Skeletal muscle satellite cell (primary cell): ENCODE results near the gene TMEM260.
"Not testable (repeated sequence)": the region's sequence is repeated elsewhere in the genome, so short reads cannot be mapped to it uniquely, and the experiment has no call there.

Experiments used
- H3K27me3 ChIP-seq: 2 replicates; pipeline ENCODE4 v1.7.0; 2013; ENCODE audit warnings: low read length; ENCODE audit not compliant: control insufficient read depth, insufficient read depth
- H3K36me3 ChIP-seq: 2 replicates; pipeline ENCODE4 v1.7.0; 2013; ENCODE audit warnings: mild to moderate bottlenecking, control low read depth, low read length; ENCODE audit not compliant: insufficient read depth
- H3K4me1 ChIP-seq: 2 replicates; pipeline ENCODE4 v1.7.0; 2013; ENCODE audit warnings: low read length; ENCODE audit not compliant: control insufficient read depth, insufficient read depth
- H3K4me2 ChIP-seq: 2 replicates; pipeline ENCODE4 v1.7.0; 2013; ENCODE audit warnings: mild to moderate bottlenecking, low read length
- H3K4me3 ChIP-seq: 2 replicates; pipeline ENCODE4 v1.7.0; 2013; ENCODE audit warnings: low read length
- H3K9ac ChIP-seq: 2 replicates; pipeline ENCODE4 v1.7.0; 2013; ENCODE audit warnings: mild to moderate bottlenecking, low read depth, low read length, moderate library complexity
- H3K9me3 ChIP-seq: replicated peaks from 2 replicates; pipeline ENCODE4 v1.7.0; 2013; ENCODE audit warnings: mild to moderate bottlenecking, control low read depth, low read length

Gene TMEM260

GRCh38 chr14:56686416-56686815, 106.8 kb downstream of the TMEM260 start:
- Histone ChIP-seq H3K27me3 (no peaks in the 10 kb centered on the region), H3K9me3 (no peaks in the 10 kb centered on the region), H3K9ac (no peak overlapping the region), H3K4me2 (no peak overlapping the region), H3K4me3 (no peak overlapping the region), H3K4me1 (no peaks in the 10 kb centered on the region), H3K36me3 (no peaks in the 10 kb centered on the region)

- Histone ChIP-seq H3K9me3 (no peaks in the 10 kb centered on the region), H3K4me3 (no peak overlapping the region), H3K4me2 (no peak overlapping the region), H3K4me1 (no peaks in the 10 kb centered on the region), H3K36me3 (no peaks in the 10 kb centered on the region), H3K9ac (no peak overlapping the region), H3K27me3 (no peaks in the 10 kb centered on the region)
Measured at GRCh38 chr14:56687123-56687522, 107.5 kb downstream of the TMEM260 start.

- Histone ChIP-seq H3K9me3 (no peaks in the 10 kb centered on the region), H3K27me3 (no peaks in the 10 kb centered on the region), H3K9ac (no peak overlapping the region), H3K36me3 (no peaks in the 10 kb centered on the region), H3K4me3 (no peak overlapping the region), H3K4me2 (no peak overlapping the region), H3K4me1 (no peaks in the 10 kb centered on the region)
Measured at GRCh38 chr14:56694609-56695008, 115.0 kb downstream of the TMEM260 start.

- not testable (repeated sequence) for H3K9me3 ChIP-seq
Measured at GRCh38 chr14:56695216-56695615, 115.6 kb downstream of the TMEM260 start.

More at GRCh38 chr14:56695216-56695615, 115.6 kb downstream of the TMEM260 start:
- H3K27me3 ChIP-seq, H3K4me1 ChIP-seq, H3K9ac ChIP-seq, H3K4me2 ChIP-seq, H3K36me3 ChIP-seq, H3K4me3 ChIP-seq: not testable (repeated sequence)
